ENCODE results near the gene LHPP. TPM values are rescaled to one million over a fixed set of nuclear protein-coding genes. Genes with fewer than 3 reads are reported as not detected.
A peak's percentile ranks its signal among the peaks of the same experiment; 100 is the strongest.

The LHPP gene
- 6.3 and 8.5 TPM in 2 replicates for total RNA-seq (2012; rRNA removed)

- H3K4me2 ChIP-seq (ENCODE audit: low read length), result peak within 1 kb of the TSS; percentile 96
- H3K4me3 ChIP-seq (ENCODE audit: low read length), result peak within 1 kb of the TSS; percentile 97
- H3K27me3 ChIP-seq (ENCODE audit: control insufficient read depth, insufficient read depth, low read length), result peaks cover 11% of the 10 kb centered on the region
- peaks cover 5% of the 10 kb centered on the region for H3K4me1 ChIP-seq (ENCODE audit: control insufficient read depth, insufficient read depth, low read length)
- peak within 1 kb of the TSS; percentile 85 for H3K9ac ChIP-seq (ENCODE audit: low read depth, low read length)
- H3K9me3 ChIP-seq (replicated peaks; ENCODE audit: low read length), result no peaks in the 10 kb centered on the region
- H3K36me3 ChIP-seq (ENCODE audit: insufficient read depth, low read length), result no peaks in the 10 kb centered on the region
Measured at GRCh38 chr10:124461642-124462347, at the start of gene LHPP. LHPP (plus strand) TSS chr10:124461823; CDS start chr10:124461863, 40 bp downstream.

- Histone ChIP-seq H3K4me2 (ENCODE audit: low read length) (peak overlapping the region; percentile 10), H3K36me3 (ENCODE audit: insufficient read depth, low read length) (peaks cover 29% of the 10 kb centered on the region), H3K4me3 (ENCODE audit: low read length) (no peak overlapping the region), H3K9ac (ENCODE audit: low read depth, low read length) (no peak overlapping the region), H3K27me3 (ENCODE audit: control insufficient read depth, insufficient read depth, low read length) (no peaks in the 10 kb centered on the region), H3K9me3 (replicated peaks; ENCODE audit: low read length) (no peaks in the 10 kb centered on the region), H3K4me1 (ENCODE audit: control insufficient read depth, insufficient read depth, low read length) (peaks cover 26% of the 10 kb centered on the region)
Measured at GRCh38 chr10:124414076-124414475, 47.5 kb upstream of the LHPP start.

- Histone ChIP-seq H3K4me2 (ENCODE audit: low read length) (no peak overlapping the region), H3K4me3 (ENCODE audit: low read length) (no peak overlapping the region), H3K27me3 (ENCODE audit: control insufficient read depth, insufficient read depth, low read length) (peaks cover 3% of the 10 kb centered on the region), H3K9me3 (replicated peaks; ENCODE audit: low read length) (no peaks in the 10 kb centered on the region), H3K4me1 (ENCODE audit: control insufficient read depth, insufficient read depth, low read length) (peaks cover 30% of the 10 kb centered on the region), H3K36me3 (ENCODE audit: insufficient read depth, low read length) (peaks cover 23% of the 10 kb centered on the region), H3K9ac (ENCODE audit: low read depth, low read length) (no peak overlapping the region)
Measured at GRCh38 chr10:124415210-124415609, 46.4 kb upstream of the LHPP start.

GRCh38 chr10:124416733-124417132 lies 44.9 kb upstream of the LHPP start:
- Histone ChIP-seq H3K27me3 (ENCODE audit: control insufficient read depth, insufficient read depth, low read length) (peaks cover 15% of the 10 kb centered on the region), H3K4me1 (ENCODE audit: control insufficient read depth, insufficient read depth, low read length) (peaks cover 30% of the 10 kb centered on the region), H3K9ac (ENCODE audit: low read depth, low read length) (peak overlapping the region; percentile 90), H3K4me3 (ENCODE audit: low read length) (peak overlapping the region; percentile 85), H3K36me3 (ENCODE audit: insufficient read depth, low read length) (peaks cover 15% of the 10 kb centered on the region), H3K4me2 (ENCODE audit: low read length) (peak overlapping the region; percentile 91), H3K9me3 (replicated peaks; ENCODE audit: low read length) (no peaks in the 10 kb centered on the region)

- peaks cover 23% of the 10 kb centered on the region for H3K27me3 ChIP-seq (ENCODE audit: control insufficient read depth, insufficient read depth, low read length)
- peak overlapping the region; percentile 85 for H3K4me3 ChIP-seq (ENCODE audit: low read length)
- H3K36me3 ChIP-seq (ENCODE audit: insufficient read depth, low read length), result peaks cover 10% of the 10 kb centered on the region
- H3K4me1 ChIP-seq (ENCODE audit: control insufficient read depth, insufficient read depth, low read length), result peaks cover 30% of the 10 kb centered on the region
- H3K9me3 ChIP-seq (replicated peaks; ENCODE audit: low read length), result no peaks in the 10 kb centered on the region
- H3K9ac ChIP-seq (ENCODE audit: low read depth, low read length), result peak overlapping the region; percentile 90
- H3K4me2 ChIP-seq (ENCODE audit: low read length), result peak overlapping the region; percentile 91
Measured at GRCh38 chr10:124417895-124418725, 43.5 kb upstream of the LHPP start.

- Histone ChIP-seq H3K9ac (ENCODE audit: low read depth, low read length) (peak within 1 kb of the TSS; percentile 90), H3K4me2 (ENCODE audit: low read length) (peak within 1 kb of the TSS; percentile 91), H3K4me1 (ENCODE audit: control insufficient read depth, insufficient read depth, low read length) (peaks cover 30% of the 10 kb centered on the region), H3K4me3 (ENCODE audit: low read length) (peak within 1 kb of the TSS; percentile 85), H3K9me3 (replicated peaks; ENCODE audit: low read length) (no peaks in the 10 kb centered on the region), H3K36me3 (ENCODE audit: insufficient read depth, low read length) (peaks cover 8% of the 10 kb centered on the region), H3K27me3 (ENCODE audit: control insufficient read depth, insufficient read depth, low read length) (peaks cover 25% of the 10 kb centered on the region)
Measured at GRCh38 chr10:124418726-124419501, 42.7 kb upstream of the LHPP start, which contains the start of gene OAT. OAT (minus strand) TSS chr10:124418923; CDS start chr10:124412171, 6,752 bp downstream.

- Histone ChIP-seq H3K27me3 (ENCODE audit: control insufficient read depth, insufficient read depth, low read length) (peaks cover 30% of the 10 kb centered on the region), H3K9ac (ENCODE audit: low read depth, low read length) (no peak overlapping the region), H3K4me1 (ENCODE audit: control insufficient read depth, insufficient read depth, low read length) (peaks cover 24% of the 10 kb centered on the region), H3K4me3 (ENCODE audit: low read length) (no peak overlapping the region), H3K4me2 (ENCODE audit: low read length) (peak overlapping the region; percentile 91), H3K9me3 (replicated peaks; ENCODE audit: low read length) (no peaks in the 10 kb centered on the region), H3K36me3 (ENCODE audit: insufficient read depth, low read length) (peaks cover 1% of the 10 kb centered on the region)
Measured at GRCh38 chr10:124419635-124420034, 42.0 kb upstream of the LHPP start.

- no peak overlapping the region for H3K9ac ChIP-seq (ENCODE audit: low read depth, low read length)
- H3K27me3 ChIP-seq (ENCODE audit: control insufficient read depth, insufficient read depth, low read length), result peaks cover 30% of the 10 kb centered on the region
- no peaks in the 10 kb centered on the region for H3K9me3 ChIP-seq (replicated peaks; ENCODE audit: low read length)
Measured at GRCh38 chr10:124420254-124420653, 41.4 kb upstream of the LHPP start.

GRCh38 chr10:124422742-124423141 lies 38.9 kb upstream of the LHPP start:
- no peaks in the 10 kb centered on the region for H3K9me3 ChIP-seq (replicated peaks; ENCODE audit: low read length)
- no peak overlapping the region for H3K4me2 ChIP-seq (ENCODE audit: low read length)
- H3K4me3 ChIP-seq (ENCODE audit: low read length), result no peak overlapping the region
- H3K27me3 ChIP-seq (ENCODE audit: control insufficient read depth, insufficient read depth, low read length), result peaks cover 43% of the 10 kb centered on the region
- H3K36me3 ChIP-seq (ENCODE audit: insufficient read depth, low read length), result no peaks in the 10 kb centered on the region
- H3K9ac ChIP-seq (ENCODE audit: low read depth, low read length), result no peak overlapping the region
- peaks cover 5% of the 10 kb centered on the region for H3K4me1 ChIP-seq (ENCODE audit: control insufficient read depth, insufficient read depth, low read length)

More at GRCh38 chr10:124420254-124420653, 41.4 kb upstream of the LHPP start:
- Histone ChIP-seq H3K4me2 (ENCODE audit: low read length) (no peak overlapping the region), H3K4me1 (ENCODE audit: control insufficient read depth, insufficient read depth, low read length) (peaks cover 22% of the 10 kb centered on the region), H3K36me3 (ENCODE audit: insufficient read depth, low read length) (no peaks in the 10 kb centered on the region), H3K4me3 (ENCODE audit: low read length) (no peak overlapping the region)

- Histone ChIP-seq H3K27me3 (ENCODE audit: control insufficient read depth, insufficient read depth, low read length) (peaks cover 53% of the 10 kb centered on the region), H3K36me3 (ENCODE audit: insufficient read depth, low read length) (no peaks in the 10 kb centered on the region), H3K4me1 (ENCODE audit: control insufficient read depth, insufficient read depth, low read length) (peaks cover 5% of the 10 kb centered on the region), H3K4me2 (ENCODE audit: low read length) (no peak overlapping the region), H3K9me3 (replicated peaks; ENCODE audit: low read length) (no peaks in the 10 kb centered on the region), H3K9ac (ENCODE audit: low read depth, low read length) (no peak overlapping the region), H3K4me3 (ENCODE audit: low read length) (no peak overlapping the region)
Measured at GRCh38 chr10:124423813-124424212, 37.8 kb upstream of the LHPP start.
